Measurements from ENCODE around the gene DNAJC6. TPM values are rescaled to one million over a fixed set of nuclear protein-coding genes. Genes with fewer than 3 reads are reported as not detected.

The DNAJC6 gene
- total RNA-seq, 4 donors from 2014 or later = 0.99 to 3.6 (median 2.5) TPM

GRCh38 chr1:65344171-65344814 is 35.0 kb downstream of the DNAJC6 start:
- no peak for TF ChIP-seq POLR2A (IDR thresholded peaks at IDR 0.05)
- TF ChIP-seq, protein P1, sequence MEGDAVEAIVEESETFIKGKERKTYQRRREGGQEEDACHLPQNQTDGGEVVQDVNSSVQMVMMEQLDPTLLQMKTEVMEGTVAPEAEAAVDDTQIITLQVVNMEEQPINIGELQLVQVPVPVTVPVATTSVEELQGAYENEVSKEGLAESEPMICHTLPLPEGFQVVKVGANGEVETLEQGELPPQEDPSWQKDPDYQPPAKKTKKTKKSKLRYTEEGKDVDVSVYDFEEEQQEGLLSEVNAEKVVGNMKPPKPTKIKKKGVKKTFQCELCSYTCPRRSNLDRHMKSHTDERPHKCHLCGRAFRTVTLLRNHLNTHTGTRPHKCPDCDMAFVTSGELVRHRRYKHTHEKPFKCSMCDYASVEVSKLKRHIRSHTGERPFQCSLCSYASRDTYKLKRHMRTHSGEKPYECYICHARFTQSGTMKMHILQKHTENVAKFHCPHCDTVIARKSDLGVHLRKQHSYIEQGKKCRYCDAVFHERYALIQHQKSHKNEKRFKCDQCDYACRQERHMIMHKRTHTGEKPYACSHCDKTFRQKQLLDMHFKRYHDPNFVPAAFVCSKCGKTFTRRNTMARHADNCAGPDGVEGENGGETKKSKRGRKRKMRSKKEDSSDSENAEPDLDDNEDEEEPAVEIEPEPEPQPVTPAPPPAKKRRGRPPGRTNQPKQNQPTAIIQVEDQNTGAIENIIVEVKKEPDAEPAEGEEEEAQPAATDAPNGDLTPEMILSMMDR (IDR thresholded peaks at IDR 0.05) = no peak
- no peak overlapping the region for H3K4me3 ChIP-seq (ENCODE audit: low read depth, poor library complexity, severe bottlenecking)
- no peak for DNase-seq (ENCODE audit: low spot score in 2 of 2)
- WGBS, 2 donors = 34 to 36% methylated on average over 3 of the region's 3 CpGs
- intact Hi-C loops (cut with DNase I; ENCODE audit: low total_unique reads) = loop anchor here (2.0 kb wide), 1 partner anchor 21 kb away; no protein-coding TSS in a partner anchor

DNA sequence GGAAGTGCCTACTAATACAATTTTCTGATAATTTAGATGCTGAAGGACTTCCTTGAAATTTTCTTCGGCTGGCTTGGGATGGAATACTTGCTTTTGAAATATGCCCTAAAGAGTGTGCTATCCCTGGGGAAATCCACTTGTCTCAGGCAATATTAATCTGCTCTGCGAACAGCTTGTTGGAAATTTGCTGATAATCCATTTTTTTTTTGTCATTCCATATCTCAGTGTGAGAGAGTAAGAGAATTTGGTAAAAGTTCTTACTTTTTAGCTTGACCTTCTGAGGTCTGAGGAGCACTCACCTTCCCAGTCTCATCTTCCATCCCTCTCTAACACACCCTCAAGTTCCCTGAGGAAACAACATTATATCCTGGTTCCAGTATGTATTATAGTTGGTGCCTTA is 36.8 kb downstream of the DNAJC6 start:
- no peak for DNase-seq (ENCODE audit: low spot score in 2 of 2)
- no peak for TF ChIP-seq POLR2A (IDR thresholded peaks at IDR 0.05)
- TF ChIP-seq, protein P1 (IDR thresholded peaks at IDR 0.05) = no peak
- intact Hi-C loops (cut with DNase I; ENCODE audit: low total_unique reads) = no loop called here
- WGBS, 2 donors = 86 to 92% methylated on average over 2 of the region's 2 CpGs
- no peak overlapping the region for H3K4me3 ChIP-seq (ENCODE audit: low read depth, poor library complexity, severe bottlenecking)

GRCh38 chr1:65355031-65355712 is 45.8 kb downstream of the DNAJC6 start:
- intact Hi-C loops (cut with DNase I; ENCODE audit: low total_unique reads) = no loop called here
- WGBS, 2 donors = 77 to 82% methylated on average over 7 of the region's 7 CpGs
- no peak overlapping the region for H3K4me3 ChIP-seq (ENCODE audit: low read depth, poor library complexity, severe bottlenecking)
- DNase-seq (ENCODE audit: low spot score in 2 of 2) = no peak
- TF ChIP-seq POLR2A (IDR thresholded peaks at IDR 0.05) = no peak
- TF ChIP-seq, protein P1 (IDR thresholded peaks at IDR 0.05) = no peak

DNA sequence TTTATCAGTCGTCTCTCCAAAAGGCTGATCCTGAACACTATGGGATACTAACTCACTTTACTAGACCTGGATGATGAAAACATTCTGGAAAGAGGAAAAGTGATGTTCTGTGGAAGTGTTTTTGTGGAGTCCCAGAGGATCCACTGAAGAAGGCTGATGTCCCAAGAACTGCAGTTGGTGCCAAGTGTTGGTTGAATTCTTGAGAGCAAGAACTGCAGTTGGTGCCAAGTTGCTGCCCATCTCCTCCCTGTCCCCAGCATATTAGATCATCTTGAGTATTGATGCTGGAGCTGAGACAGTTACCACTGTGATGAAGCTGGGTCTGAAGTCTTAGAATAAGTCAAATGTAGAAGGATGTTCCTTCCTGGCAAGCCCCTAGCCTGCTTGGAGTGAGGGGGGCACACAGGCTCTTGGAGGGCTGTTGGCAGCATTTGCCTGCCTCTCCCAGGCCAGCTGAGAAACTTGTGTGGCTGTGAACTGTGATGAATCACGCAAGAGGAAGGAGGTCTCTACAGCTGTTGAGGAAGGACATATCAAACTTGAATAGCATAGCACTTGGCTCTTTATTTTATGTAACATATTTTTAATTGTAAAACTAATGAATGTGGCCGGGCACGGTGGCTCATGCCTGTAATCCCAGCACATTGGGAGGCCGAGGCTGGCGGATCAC is 48.1 kb downstream of the DNAJC6 start:
- WGBS, 2 donors = 76 to 85% methylated on average over 6 of the region's 6 CpGs
- intact Hi-C loops (cut with DNase I; ENCODE audit: low total_unique reads) = no loop called here

GRCh38 chr1:65359888-65360287 is 50.5 kb downstream of the DNAJC6 start:
- WGBS, 2 donors = 66 to 72% methylated on average over 3 of the region's 3 CpGs
- intact Hi-C loops (cut with DNase I; ENCODE audit: low total_unique reads) = no loop called here
- H3K4me3 ChIP-seq (ENCODE audit: low read depth, poor library complexity, severe bottlenecking) = no peak overlapping the region
- no peak for DNase-seq (ENCODE audit: low spot score in 2 of 2)
- TF ChIP-seq, protein P1 (IDR thresholded peaks at IDR 0.05) = no peak
- TF ChIP-seq POLR2A (IDR thresholded peaks at IDR 0.05) = no peak

More for the DNA sequence above, 48.1 kb downstream of the DNAJC6 start:
- H3K4me3 ChIP-seq (ENCODE audit: low read depth, poor library complexity, severe bottlenecking) = no peak overlapping the region
- no peak for TF ChIP-seq POLR2A (IDR thresholded peaks at IDR 0.05)
- TF ChIP-seq, protein P1 (IDR thresholded peaks at IDR 0.05) = no peak
- no peak for DNase-seq (ENCODE audit: low spot score in 2 of 2)
